Measurements from ENCODE around the gene KCNK18. TPM values are rescaled to one million over a fixed set of nuclear protein-coding genes. Genes with fewer than 3 reads are reported as not detected.

The KCNK18 gene
- total RNA-seq, 3 donors from 2014 or later = not detected

DNA sequence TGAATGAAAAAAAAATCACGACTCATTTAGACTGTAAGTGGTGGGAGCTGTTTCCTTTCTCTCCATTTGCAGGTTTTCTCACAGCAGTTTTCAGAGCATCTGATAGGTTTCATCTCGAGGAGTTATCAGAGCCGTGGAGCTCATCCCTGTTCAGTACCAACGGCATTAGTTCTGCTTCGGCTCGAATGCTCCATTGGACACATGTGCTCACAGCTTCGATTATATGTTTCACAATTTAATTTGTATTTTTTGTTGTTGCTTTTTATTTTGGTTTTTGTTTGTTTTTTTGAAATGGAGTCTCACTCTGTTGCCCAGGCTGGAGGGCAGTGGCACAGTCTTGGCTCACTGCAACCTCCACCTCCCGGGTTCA, 45.2 kb downstream of the KCNK18 start:
- H3K4me1 Mint-ChIP-seq (ENCODE audit: low read depth) = peaks cover 3% of the 10 kb centered on the region
- no peaks in the 10 kb centered on the region for H3K36me3 Mint-ChIP-seq (ENCODE audit: insufficient read depth)
- no peak overlapping the region for H3K4me3 Mint-ChIP-seq

DNA sequence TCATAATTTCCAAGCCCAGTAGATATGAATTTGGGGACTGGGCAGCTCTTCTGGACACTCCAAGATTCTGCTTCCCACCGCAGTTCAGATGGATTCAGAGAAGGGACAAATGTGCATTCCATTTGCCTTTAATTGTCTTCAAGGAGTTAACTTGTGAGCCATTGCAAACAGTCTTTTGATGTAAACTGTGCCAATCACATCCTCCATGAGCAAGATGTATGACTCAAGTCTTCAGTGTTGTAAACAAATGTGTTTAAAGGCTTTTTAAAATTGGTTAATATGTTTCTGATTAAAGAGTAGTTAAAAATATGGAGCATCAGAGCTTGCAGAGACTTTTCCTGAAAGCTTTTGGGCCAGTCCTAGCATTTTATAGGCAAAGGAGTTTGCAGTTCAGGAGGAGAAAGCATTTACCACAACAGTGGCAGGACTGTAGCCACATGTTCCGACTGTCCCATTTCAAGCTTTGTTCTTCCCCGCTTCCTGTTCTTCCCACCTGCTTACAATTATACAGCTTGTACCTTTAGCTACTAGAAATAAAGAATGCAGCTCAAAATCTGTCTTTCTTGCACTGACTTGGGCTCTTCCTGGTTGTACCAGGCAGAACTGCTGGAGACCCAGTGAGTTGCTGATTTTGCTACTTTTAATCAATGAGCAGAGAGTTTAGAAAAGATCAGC, 49.8 kb downstream of the KCNK18 start:
- no peak for ATAC-seq
- H3K36me3 Mint-ChIP-seq (ENCODE audit: insufficient read depth) = no peaks in the 10 kb centered on the region
- H3K27me3 Mint-ChIP-seq (ENCODE audit: low read depth) = peaks cover 56% of the 10 kb centered on the region

More for the DNA sequence above, 45.2 kb downstream of the KCNK18 start:
- ATAC-seq = no peak
- no peak for DNase-seq
- peaks cover 61% of the 10 kb centered on the region for H3K27me3 Mint-ChIP-seq (ENCODE audit: low read depth)
- H3K9me3 Mint-ChIP-seq = no peaks in the 10 kb centered on the region

DNA sequence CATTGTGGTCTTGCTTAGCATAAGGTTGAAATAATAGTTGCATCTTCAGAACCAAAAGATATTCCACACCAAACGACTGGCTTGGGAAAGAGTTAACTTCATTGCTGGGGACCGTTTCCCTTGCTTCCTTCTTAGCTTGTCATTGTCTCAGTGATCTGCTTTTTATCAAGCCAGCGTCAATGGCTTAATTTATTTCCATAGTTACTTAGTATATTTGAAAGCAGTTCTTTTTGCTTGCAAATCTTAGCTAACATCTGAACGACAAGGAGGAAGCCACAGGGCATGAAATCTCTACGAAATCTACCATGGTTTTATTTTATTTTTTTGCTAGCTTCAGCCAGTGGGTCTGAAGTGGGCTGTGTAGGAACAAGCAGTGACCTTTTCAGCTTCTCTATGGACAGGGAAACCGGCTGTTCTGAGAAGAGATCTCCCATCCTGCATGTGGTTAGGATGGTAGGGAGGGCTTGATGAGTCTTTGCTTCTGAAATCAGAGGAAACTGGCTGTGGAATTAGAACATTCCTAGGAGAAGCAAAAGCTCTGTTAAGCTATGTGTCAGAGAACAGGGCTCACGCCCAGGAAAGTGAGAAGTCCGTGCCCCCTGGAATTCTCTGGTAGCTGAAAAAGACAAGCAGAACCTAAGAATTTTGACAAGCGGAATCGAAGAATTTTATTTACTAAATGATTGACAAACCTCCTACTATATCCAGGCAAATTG, 51.6 kb downstream of the KCNK18 start:
- Mint-ChIP-seq H3K9me3 (no peaks in the 10 kb centered on the region), H3K4me3 (no peak overlapping the region), H3K4me1 (ENCODE audit: low read depth) (peaks cover 3% of the 10 kb centered on the region), H3K36me3 (ENCODE audit: insufficient read depth) (no peaks in the 10 kb centered on the region), H3K27me3 (ENCODE audit: low read depth) (peaks cover 41% of the 10 kb centered on the region)
- DNase-seq = no peak
- no peak for ATAC-seq

More for the DNA sequence above, 49.8 kb downstream of the KCNK18 start:
- H3K9me3 Mint-ChIP-seq = no peaks in the 10 kb centered on the region
- peaks cover 3% of the 10 kb centered on the region for H3K4me1 Mint-ChIP-seq (ENCODE audit: low read depth)
- DNase-seq = no peak
- H3K4me3 Mint-ChIP-seq = no peak overlapping the region

DNA sequence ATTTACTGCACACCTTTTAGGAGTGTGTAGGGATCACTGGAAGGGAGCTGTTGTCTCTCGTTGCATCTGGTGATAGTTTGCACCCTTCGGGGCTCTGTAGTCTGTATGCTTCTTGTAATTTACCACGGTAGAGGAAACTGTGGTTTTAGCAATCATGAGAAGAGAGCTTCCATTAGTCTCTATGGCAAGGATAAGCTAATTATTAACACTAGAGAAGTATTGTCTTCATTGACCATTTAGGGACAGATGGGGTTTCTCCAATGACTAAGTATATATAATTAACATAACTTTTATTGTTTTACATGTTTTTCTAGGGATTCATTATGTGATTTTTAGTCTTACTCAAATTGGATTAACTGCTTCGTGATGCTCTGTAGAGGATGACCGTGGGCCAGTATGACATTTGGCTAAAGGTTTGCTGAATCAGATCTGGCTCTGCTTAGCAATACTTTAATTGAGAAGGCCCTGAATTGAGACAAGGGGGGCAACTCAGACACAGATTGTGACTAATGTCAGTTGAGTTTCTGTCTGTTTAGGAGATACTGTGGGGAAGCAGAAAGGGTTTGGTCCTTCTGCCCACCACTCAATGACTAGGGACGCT, 52.3 kb downstream of the KCNK18 start:
- H3K9me3 Mint-ChIP-seq = no peaks in the 10 kb centered on the region
- DNase-seq (no peak), ATAC-seq (no peak)
- peaks cover 3% of the 10 kb centered on the region for H3K4me1 Mint-ChIP-seq (ENCODE audit: low read depth)
- no peaks in the 10 kb centered on the region for H3K36me3 Mint-ChIP-seq (ENCODE audit: insufficient read depth)
- H3K27me3 Mint-ChIP-seq (ENCODE audit: low read depth) = peaks cover 34% of the 10 kb centered on the region
- no peak overlapping the region for H3K4me3 Mint-ChIP-seq

DNA sequence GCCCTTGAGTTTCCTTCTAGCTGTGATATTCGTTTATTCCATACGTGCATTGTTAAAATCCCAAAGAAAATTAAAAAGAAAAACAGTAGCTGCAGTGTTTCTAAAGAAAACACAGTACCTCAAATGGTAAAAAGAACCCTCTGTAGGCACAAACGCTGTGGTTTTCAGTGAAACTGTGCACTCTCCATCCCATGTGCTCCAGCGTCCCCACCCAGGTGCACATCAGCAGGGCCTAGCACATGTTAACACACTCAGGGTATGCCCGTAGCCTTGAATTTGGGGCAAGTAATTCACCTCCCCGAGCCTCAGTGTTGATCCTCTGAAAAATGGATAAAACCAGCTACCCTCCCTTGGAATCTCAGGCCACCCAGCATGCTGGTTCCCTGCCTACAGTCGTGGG, 53.1 kb downstream of the KCNK18 start:
- H3K4me3 Mint-ChIP-seq = no peak overlapping the region
- no peaks in the 10 kb centered on the region for H3K36me3 Mint-ChIP-seq (ENCODE audit: insufficient read depth)
- peaks cover 3% of the 10 kb centered on the region for H3K4me1 Mint-ChIP-seq (ENCODE audit: low read depth)
- DNase-seq = no peak
- H3K9me3 Mint-ChIP-seq = no peaks in the 10 kb centered on the region
- peaks cover 28% of the 10 kb centered on the region for H3K27me3 Mint-ChIP-seq (ENCODE audit: low read depth)
- no peak for ATAC-seq

DNA sequence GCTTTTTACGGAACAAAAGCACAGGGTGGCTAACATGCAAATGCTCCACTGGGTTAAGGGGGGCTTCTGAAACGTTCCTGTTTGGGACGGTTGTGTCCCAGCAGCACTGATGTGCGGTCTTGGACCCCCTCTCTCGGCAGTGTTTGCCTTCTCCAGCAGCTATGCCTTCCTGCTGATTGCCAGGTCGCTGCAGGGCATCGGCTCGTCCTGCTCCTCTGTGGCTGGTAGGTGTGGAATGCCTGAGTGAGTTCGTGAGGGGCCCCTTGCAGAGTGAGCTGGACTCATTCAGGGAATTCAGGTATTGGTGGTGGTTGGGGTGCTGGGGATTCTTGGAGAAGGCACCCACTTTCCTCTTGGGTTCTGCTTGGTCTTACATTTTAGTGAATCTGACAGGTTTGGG, 56.6 kb downstream of the KCNK18 start:
- no peak overlapping the region for H3K4me3 Mint-ChIP-seq
- H3K9me3 Mint-ChIP-seq = no peaks in the 10 kb centered on the region
- H3K4me1 Mint-ChIP-seq (ENCODE audit: low read depth) = peaks cover 3% of the 10 kb centered on the region
- ATAC-seq = no peak
- peaks cover 19% of the 10 kb centered on the region for H3K27me3 Mint-ChIP-seq (ENCODE audit: low read depth)
- DNase-seq = no peak
- H3K36me3 Mint-ChIP-seq (ENCODE audit: insufficient read depth) = no peaks in the 10 kb centered on the region

DNA sequence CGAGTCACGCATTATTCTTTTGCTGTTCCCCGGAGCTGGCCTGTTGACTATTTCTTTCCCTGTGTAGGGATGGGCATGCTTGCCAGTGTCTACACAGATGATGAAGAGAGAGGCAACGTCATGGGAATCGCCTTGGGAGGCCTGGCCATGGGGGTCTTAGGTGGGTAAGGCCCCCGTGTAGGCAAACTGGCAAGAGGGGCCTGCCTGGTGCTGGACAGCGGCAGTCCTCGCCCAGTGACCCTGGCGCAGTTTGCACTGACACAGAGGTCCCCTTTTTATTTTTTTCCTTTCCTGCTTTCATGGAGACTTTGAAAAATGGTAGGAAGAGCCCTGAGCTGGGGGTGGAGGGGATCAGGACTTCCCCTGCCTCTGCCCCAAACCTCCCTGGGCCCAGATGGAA, 57.0 kb downstream of the KCNK18 start:
- Mint-ChIP-seq H3K4me3 (no peak overlapping the region), H3K27me3 (ENCODE audit: low read depth) (peaks cover 21% of the 10 kb centered on the region), H3K9me3 (no peaks in the 10 kb centered on the region), H3K4me1 (ENCODE audit: low read depth) (peaks cover 2% of the 10 kb centered on the region), H3K36me3 (ENCODE audit: insufficient read depth) (no peaks in the 10 kb centered on the region)
- DNase-seq = no peak
- no peak for ATAC-seq

DNA sequence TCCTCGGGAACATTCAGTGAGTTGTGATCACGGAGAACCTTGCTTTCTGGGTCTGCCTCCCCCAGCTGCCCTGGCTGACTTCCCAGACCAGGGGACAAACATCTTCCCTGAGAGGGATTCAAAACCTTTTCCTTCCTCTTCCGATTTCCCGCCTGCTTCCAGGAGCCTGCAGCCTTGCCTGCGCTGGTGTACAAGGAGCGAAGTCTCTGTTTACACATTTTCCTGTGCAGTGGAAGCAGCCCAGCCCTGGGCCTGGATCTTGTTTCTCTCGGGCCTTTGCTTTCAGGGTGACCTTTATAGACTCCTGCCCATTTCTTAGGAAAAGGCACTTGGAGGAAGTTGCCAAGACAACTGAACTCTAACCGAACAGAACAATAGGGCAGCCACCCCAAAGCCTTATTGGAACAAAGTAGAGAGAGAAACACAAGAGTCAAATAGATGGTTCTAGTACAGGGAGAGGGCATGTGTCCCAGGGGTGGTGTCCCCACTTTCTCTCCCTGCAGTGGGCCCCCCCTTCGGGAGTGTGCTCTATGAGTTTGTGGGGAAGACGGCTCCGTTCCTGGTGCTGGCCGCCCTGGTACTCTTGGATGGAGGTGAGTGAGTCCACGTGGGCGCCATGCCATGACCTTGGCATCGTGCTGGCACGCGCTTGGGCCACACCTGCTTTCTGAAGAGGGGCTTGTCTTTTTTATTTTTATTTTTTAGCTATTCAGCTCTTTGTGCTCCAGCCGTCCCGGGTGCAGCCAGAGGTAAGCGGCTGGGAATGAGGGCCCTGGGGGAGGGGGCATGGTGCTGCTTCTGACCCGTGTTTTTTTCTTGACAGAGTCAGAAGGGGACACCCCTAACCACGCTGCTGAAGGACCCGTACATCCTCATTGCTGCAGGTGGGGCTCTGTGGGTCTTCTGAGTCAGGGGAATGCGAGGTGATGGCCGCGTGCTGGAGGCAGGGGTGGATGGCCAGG, 57.8 kb downstream of the KCNK18 start:
- peaks cover 22% of the 10 kb centered on the region for H3K27me3 Mint-ChIP-seq (ENCODE audit: low read depth)
- DNase-seq (no peak), ATAC-seq (no peak)
- no peaks in the 10 kb centered on the region for H3K9me3 Mint-ChIP-seq
- no peak overlapping the region for H3K4me3 Mint-ChIP-seq
- peaks cover 6% of the 10 kb centered on the region for H3K4me1 Mint-ChIP-seq (ENCODE audit: low read depth)
- no peaks in the 10 kb centered on the region for H3K36me3 Mint-ChIP-seq (ENCODE audit: insufficient read depth)

DNA sequence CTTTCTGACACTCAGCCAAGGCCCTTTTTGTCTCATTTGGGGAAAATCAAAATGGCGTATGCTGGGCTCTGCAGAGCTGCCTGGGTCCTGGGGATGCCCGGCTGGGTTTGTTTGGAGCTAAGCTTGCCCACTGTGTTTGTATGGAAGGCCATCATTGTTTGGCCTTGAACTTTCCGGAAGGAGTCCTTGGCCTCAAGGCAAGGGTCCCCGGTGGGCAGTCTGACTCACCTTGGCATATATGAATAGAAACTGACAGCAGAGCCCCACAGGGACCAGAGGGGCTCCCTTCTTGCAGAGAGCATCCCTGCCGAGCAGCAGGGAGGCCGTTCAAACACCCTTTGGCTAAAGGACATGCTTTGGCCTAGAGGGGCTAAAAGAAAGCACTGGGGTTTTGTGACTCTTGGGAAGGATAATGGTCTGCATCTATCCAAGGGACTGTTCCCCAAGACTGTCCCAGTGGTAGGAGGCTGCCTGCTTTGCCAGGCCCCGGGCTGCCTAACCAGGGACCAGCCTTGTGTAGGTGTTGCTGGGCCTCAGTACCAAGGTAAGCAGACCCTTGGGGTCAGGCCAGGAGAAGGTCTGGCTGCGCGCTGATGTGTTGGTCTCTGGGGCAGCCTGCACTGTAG, 58.7 kb downstream of the KCNK18 start:
- Mint-ChIP-seq H3K9me3 (no peaks in the 10 kb centered on the region), H3K27me3 (ENCODE audit: low read depth) (peaks cover 29% of the 10 kb centered on the region), H3K36me3 (ENCODE audit: insufficient read depth) (no peaks in the 10 kb centered on the region), H3K4me3 (no peak overlapping the region), H3K4me1 (ENCODE audit: low read depth) (peaks cover 6% of the 10 kb centered on the region)
- no peak for ATAC-seq
- DNase-seq = no peak

DNA sequence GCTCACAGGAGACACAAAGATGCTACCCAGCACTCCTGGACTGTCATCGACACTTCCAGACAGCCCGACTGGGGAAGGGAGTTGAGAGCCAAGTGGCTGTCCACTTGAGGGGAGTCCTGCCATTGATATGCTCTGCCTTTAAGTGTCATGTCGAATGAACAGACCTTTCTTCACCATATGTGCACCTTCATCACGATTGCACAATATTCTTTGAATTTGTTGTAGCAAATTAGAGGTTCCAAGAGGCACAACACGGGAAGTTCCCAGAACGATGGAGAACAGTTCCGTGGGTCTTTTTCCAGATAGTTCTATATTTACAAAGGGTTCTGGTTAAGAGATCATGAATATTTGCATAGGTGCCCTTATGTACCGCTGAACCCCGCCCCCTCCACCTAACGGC, 59.6 kb downstream of the KCNK18 start:
- Mint-ChIP-seq H3K9me3 (no peaks in the 10 kb centered on the region), H3K36me3 (ENCODE audit: insufficient read depth) (no peaks in the 10 kb centered on the region), H3K4me1 (ENCODE audit: low read depth) (peaks cover 6% of the 10 kb centered on the region), H3K27me3 (ENCODE audit: low read depth) (peaks cover 38% of the 10 kb centered on the region), H3K4me3 (no peak overlapping the region)
- no peak for DNase-seq
- ATAC-seq = no peak

DNA sequence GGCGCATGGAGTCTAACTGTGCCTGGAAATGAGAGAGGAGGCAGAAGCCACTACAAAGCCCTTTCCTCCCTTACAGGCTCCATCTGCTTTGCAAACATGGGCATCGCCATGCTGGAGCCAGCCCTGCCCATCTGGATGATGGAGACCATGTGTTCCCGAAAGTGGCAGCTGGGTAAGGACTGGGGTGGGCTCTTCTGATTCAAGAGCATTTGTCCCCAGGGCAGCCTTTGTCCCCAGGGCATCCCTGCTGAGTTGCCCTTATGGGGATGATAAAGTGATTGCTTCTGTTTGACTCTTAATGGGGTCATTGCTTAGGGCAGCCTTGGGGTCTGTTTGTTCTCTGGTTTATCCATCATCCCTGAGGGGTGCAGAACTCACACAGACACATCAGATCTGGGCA, 60.4 kb downstream of the KCNK18 start:
- Mint-ChIP-seq H3K4me1 (ENCODE audit: low read depth) (peaks cover 6% of the 10 kb centered on the region), H3K27me3 (ENCODE audit: low read depth) (peaks cover 38% of the 10 kb centered on the region), H3K4me3 (no peak overlapping the region), H3K9me3 (no peaks in the 10 kb centered on the region), H3K36me3 (ENCODE audit: insufficient read depth) (no peaks in the 10 kb centered on the region)
- ATAC-seq (no peak), DNase-seq (no peak)

DNA sequence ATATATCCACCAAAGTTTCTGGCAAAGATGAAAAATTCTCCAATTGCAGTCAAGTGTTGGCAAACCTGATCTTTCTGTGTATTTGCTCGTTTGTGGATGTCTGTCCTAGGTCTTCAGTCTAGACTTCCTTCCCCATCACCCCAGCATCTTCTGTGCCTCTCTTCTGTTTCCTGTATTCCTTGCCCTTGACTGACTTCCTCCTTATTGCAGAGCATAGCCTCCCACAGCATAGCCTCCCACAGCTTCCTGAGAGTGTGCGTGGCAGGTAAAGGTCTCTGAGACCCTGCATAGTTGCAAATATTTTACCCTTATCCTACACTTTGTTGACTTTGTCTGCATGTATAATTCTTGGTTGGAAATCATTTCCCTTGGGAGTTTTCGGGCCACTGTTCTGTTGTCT, 62.0 kb downstream of the KCNK18 start:
- DNase-seq = no peak
- Mint-ChIP-seq H3K4me3 (no peak overlapping the region), H3K9me3 (no peaks in the 10 kb centered on the region), H3K36me3 (ENCODE audit: insufficient read depth) (no peaks in the 10 kb centered on the region), H3K4me1 (ENCODE audit: low read depth) (peaks cover 6% of the 10 kb centered on the region), H3K27me3 (ENCODE audit: low read depth) (peaks cover 41% of the 10 kb centered on the region)
- no peak for ATAC-seq
